GM13977 (cell line): ENCODE measurements around the gene TARS3.
A peak's percentile ranks its signal among the peaks of the same experiment; 100 is the strongest.

Experiments used
- DNase-seq: peaks from one replicate; pipeline ENCODE4 v3.0.0; 2012; ENCODE audit warnings: low spot score
- CTCF ChIP-seq: IDR thresholded peaks from 2 replicates; pipeline ENCODE4 v1.5.1; 2012; ENCODE audit warnings: mild to moderate bottlenecking, control low read depth; ENCODE audit not compliant: insufficient read depth; ENCODE audit errors: extremely low read depth, missing control alignments
- in situ Hi-C: fragments of 300-500 bp; cut with MboI; formaldehyde crosslinking; loops from one replicate; pipeline ENCODE4 v1.12.0; 2022; ENCODE audit warnings: low sequenced_read_pairs, low pct_unique_long_range_greater_than_20kb, mixed read lengths, inconsistent platforms; ENCODE audit not compliant: unreplicated experiment

TARS3 gene

GRCh38 chr15:101611007-101611406 lies 113.3 kb downstream of the TARS3 start:
- in situ Hi-C loops = no loop called here
- no peak for TF ChIP-seq CTCF
- peak; percentile 7 for DNase-seq

- in situ Hi-C loops = no loop called here
- TF ChIP-seq CTCF = no peak
- DNase-seq = no peak
Observed at GRCh38 chr15:101610611-101611000, 113.7 kb downstream of the TARS3 start.

- in situ Hi-C loops = no loop called here
- no peak for TF ChIP-seq CTCF
- DNase-seq = no peak
Observed at GRCh38 chr15:101609742-101610610, 114.3 kb downstream of the TARS3 start.

DNA sequence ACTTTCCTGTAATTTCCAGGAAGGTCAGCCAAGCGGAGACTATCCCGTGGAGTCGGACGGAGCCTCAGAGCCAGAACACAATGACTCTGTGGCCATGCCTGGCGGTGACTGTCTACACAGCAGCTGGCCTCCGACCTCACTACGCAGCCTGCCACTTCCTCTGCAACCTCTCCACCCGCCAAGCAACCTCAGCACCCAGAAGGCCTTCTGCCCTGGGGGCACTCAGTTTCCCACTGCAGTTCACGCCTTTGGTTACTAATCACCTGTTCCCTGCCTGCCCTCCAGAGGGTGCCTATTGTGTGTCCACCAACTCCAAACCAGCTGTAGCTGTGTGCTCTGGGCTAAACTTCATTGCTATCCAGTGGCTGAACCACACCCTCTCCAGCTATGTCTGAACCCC lies 116.1 kb downstream of the TARS3 start:
- DNase-seq = no peak
- TF ChIP-seq CTCF = no peak
- in situ Hi-C loops = no loop called here

GRCh38 chr15:101607108-101607507 lies 117.2 kb downstream of the TARS3 start:
- in situ Hi-C loops = no loop called here
- TF ChIP-seq CTCF = no peak
- no peak for DNase-seq

GRCh38 chr15:101604124-101604874 lies 120.0 kb downstream of the TARS3 start:
- no peak for TF ChIP-seq CTCF
- no peak for DNase-seq
- in situ Hi-C loops = no loop called here
